Retinal pigment epithelial cell (primary cell): Measurements from ENCODE around the gene ZNF581.

ENCODE experiments used
- DNase-seq: peaks from one replicate; pipeline ENCODE4 v3.0.0-alpha.2; 2010; ENCODE audit warnings: low read depth
- H3K4me3 ChIP-seq: 2 replicates; pipeline ENCODE4 v1.5.1; 2011; ENCODE audit warnings: mild to moderate bottlenecking, low read length, control low read depth, moderate library complexity
- TF ChIP-seq, protein P1 (sequence below): conservative IDR thresholded peaks from 2 replicates; pipeline ENCODE4 v1.5.1; 2011; ENCODE audit warnings: low read depth, low read length, control low read depth, inconsistent platforms

The ZNF581 gene

GRCh38 chr19:55622242-55622969 lies 21.0 kb upstream of the ZNF581 start:
- TF ChIP-seq, protein P1, sequence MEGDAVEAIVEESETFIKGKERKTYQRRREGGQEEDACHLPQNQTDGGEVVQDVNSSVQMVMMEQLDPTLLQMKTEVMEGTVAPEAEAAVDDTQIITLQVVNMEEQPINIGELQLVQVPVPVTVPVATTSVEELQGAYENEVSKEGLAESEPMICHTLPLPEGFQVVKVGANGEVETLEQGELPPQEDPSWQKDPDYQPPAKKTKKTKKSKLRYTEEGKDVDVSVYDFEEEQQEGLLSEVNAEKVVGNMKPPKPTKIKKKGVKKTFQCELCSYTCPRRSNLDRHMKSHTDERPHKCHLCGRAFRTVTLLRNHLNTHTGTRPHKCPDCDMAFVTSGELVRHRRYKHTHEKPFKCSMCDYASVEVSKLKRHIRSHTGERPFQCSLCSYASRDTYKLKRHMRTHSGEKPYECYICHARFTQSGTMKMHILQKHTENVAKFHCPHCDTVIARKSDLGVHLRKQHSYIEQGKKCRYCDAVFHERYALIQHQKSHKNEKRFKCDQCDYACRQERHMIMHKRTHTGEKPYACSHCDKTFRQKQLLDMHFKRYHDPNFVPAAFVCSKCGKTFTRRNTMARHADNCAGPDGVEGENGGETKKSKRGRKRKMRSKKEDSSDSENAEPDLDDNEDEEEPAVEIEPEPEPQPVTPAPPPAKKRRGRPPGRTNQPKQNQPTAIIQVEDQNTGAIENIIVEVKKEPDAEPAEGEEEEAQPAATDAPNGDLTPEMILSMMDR: no peak
- H3K4me3 ChIP-seq: no peak overlapping the region
- DNase-seq: no peak

DNA sequence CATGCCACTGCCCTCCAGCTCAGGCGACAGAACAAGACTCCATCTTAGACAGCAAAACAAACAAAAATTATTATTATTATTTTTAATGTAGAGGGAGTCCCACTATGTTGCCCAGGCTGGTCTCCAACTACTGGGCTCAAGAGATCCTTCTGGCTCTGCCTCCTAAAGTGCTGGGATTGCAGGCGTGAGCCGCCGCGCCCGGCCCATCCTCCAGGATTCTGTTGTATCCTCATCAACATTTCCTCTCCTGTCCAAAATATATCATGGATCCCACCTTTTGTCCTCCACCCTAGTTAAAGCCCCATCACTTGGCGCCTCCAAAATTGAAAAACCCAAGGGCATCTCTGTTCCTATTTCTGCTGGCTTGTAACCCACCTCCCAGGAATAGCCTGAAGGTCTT lies 20.3 kb upstream of the ZNF581 start:
- H3K4me3 ChIP-seq: no peak overlapping the region
- DNase-seq: no peak
- TF ChIP-seq, protein P1: no peak

GRCh38 chr19:55623561-55623960 lies 19.9 kb upstream of the ZNF581 start:
- peak overlapping the region; percentile 40 for H3K4me3 ChIP-seq
- TF ChIP-seq, protein P1: no peak
- DNase-seq: no peak

- TF ChIP-seq, protein P1: no peak
- H3K4me3 ChIP-seq: peak within 1 kb of the TSS; percentile 67
- DNase-seq: peak; percentile 45
These were observed 19.1 kb upstream of the ZNF581 start, which contains the start of gene ZNF784 for GRCh38 chr19:55624109-55625003. ZNF784 (minus strand) TSS chr19:55624566; CDS start chr19:55624561, 5 bp downstream.

- H3K4me3 ChIP-seq: peak overlapping the region; percentile 67
- TF ChIP-seq, protein P1: no peak
These were observed 18.5 kb upstream of the ZNF581 start for GRCh38 chr19:55625004-55625326.

GRCh38 chr19:55626350-55626749 lies 17.1 kb upstream of the ZNF581 start:
- no peak for DNase-seq
- H3K4me3 ChIP-seq: no peak overlapping the region
- TF ChIP-seq, protein P1: no peak

More at GRCh38 chr19:55625004-55625326, 18.5 kb upstream of the ZNF581 start:
- DNase-seq: no peak
